HepG2 (cell line): ENCODE data around the gene SYMPK. TPM values are rescaled to one million over a fixed set of nuclear protein-coding genes. Genes with fewer than 3 reads are reported as not detected.
A peak's percentile ranks its signal among the peaks of the same experiment; 100 is the strongest.

ENCODE experiments used
- GFI1 ChIP-seq: sonication (generic); formaldehyde crosslinking; IDR thresholded peaks from 2 replicates; pipeline ENCODE4 v1.5.0; 2020; ENCODE audit warnings: missing genetic modification reagents, mild to moderate bottlenecking, borderline replicate concordance
- HES4 ChIP-seq: sonication (generic); formaldehyde crosslinking; IDR thresholded peaks from 2 replicates; pipeline ENCODE4 v1.9.0; 2021; ENCODE audit warnings: mild to moderate bottlenecking, missing genetic modification reagents, borderline replicate concordance
- KAT8 ChIP-seq: IDR thresholded peaks from 2 replicates; pipeline ENCODE4 v1.6.1; 2016; ENCODE audit warnings: missing genetic modification reagents, missing compliant biosample characterization
- LCORL ChIP-seq, 2 experiments: fragments of 450-650 bp in 1 of 2; sonication (generic) in 1 of 2; formaldehyde crosslinking in 1 of 2; IDR thresholded peaks; 2 replicates each; pipeline versions ENCODE4 v1.5.0 to v1.6.1; 2017 to 2020; ENCODE audit warnings: antibody characterized with exemption in 1 of 2, missing genetic modification reagents in 1 of 2
- POLR2G ChIP-seq: fragments of 200-400 bp; formaldehyde crosslinking; IDR thresholded peaks from 2 replicates; pipeline ENCODE4 v1.6.1; 2018; ENCODE audit warnings: mild to moderate bottlenecking, low read depth, low read length, moderate library complexity
- RFXAP ChIP-seq: sonication (generic); formaldehyde crosslinking; IDR thresholded peaks from 2 replicates; pipeline ENCODE4 v1.4.0; 2020; ENCODE audit warnings: missing genetic modification reagents, borderline replicate concordance
- ZEB1 ChIP-seq: IDR thresholded peaks from 2 replicates; pipeline ENCODE4 v1.6.1; 2012; ENCODE audit warnings: mild to moderate bottlenecking, low read depth, inconsistent platforms; ENCODE audit not compliant: insufficient replicate concordance
- ZFX ChIP-seq: sonication (generic); formaldehyde crosslinking; IDR thresholded peaks from 2 replicates; pipeline ENCODE4 v1.4.0; 2020; ENCODE audit warnings: mild to moderate bottlenecking, low read depth, missing genetic modification reagents, moderate library complexity
- ZMYM3 ChIP-seq: sonication (generic); formaldehyde crosslinking; IDR thresholded peaks from 2 replicates; pipeline ENCODE4 v1.5.1; 2020; ENCODE audit warnings: mild to moderate bottlenecking, missing genetic modification reagents
- ZNF235 ChIP-seq: sonication (generic); formaldehyde crosslinking; IDR thresholded peaks from 2 replicates; pipeline ENCODE4 v1.8.1; 2023; ENCODE audit warnings: mild to moderate bottlenecking, missing genetic modification reagents, borderline replicate concordance
- ZNF3 ChIP-seq: IDR thresholded peaks from 2 replicates; pipeline ENCODE4 v1.7.0; 2017; ENCODE audit warnings: inconsistent platforms
- ZNF547 ChIP-seq: sonication (generic); formaldehyde crosslinking; IDR thresholded peaks from 2 replicates; pipeline ENCODE4 v1.5.1; 2020; ENCODE audit warnings: mild to moderate bottlenecking, missing genetic modification reagents
- polyA plus RNA-seq, 8 experiments: library from polyadenylated mRNA; depleted of rRNA in 3 of 8; stranded (reverse) in 7 of 8; unstranded in 1 of 8; fragments of >200 nt; fragmentation: Illumina TruSeq in 4 of 8; extraction: Trizol in 4 of 8; gene quantifications; 2 replicates each; pipeline versions ENCODE4 v1.2.1 to v1.2.3, GENCODE V29; 2011 to 2016; ENCODE audit warnings: low read depth in 4 of 8, missing spikeins in 1 of 8, mixed read lengths in 1 of 8; ENCODE audit not compliant: insufficient read depth in 1 of 8
- total RNA-seq, 5 experiments: library from RNA; depleted of rRNA; stranded (reverse); fragments of >200 nt; fragmentation: Illumina TruSeq; extraction: Trizol; gene quantifications; 2 replicates each; pipeline ENCODE4 v1.2.3, GENCODE V29; 2016; ENCODE audit warnings: low read depth in 1 of 5
- TF ChIP-seq, protein P1 (sequence below): sonication (generic); formaldehyde crosslinking; conservative IDR thresholded peaks from 2 replicates; pipeline ENCODE4 v1.8.1; 2023; ENCODE audit warnings: missing genetic modification reagents
- TF ChIP-seq, protein P2 (sequence below): fragments of 450-650 bp; IDR thresholded peaks from 2 replicates; pipeline ENCODE4 v1.6.1; 2017; ENCODE audit warnings: mild to moderate bottlenecking
- TF ChIP-seq, protein P3 (sequence below): sonication (generic); formaldehyde crosslinking; IDR thresholded peaks from 2 replicates; pipeline ENCODE4 v1.8.1; 2023; ENCODE audit warnings: mild to moderate bottlenecking, missing genetic modification reagents
- TF ChIP-seq, protein P4 (sequence below): sonication (generic); formaldehyde crosslinking; IDR thresholded peaks from 2 replicates; pipeline ENCODE4 v1.4.0; 2020; ENCODE audit warnings: missing genetic modification reagents, borderline replicate concordance
- TF ChIP-seq, protein P5 (sequence below): sonication (generic); formaldehyde crosslinking; IDR thresholded peaks from 2 replicates; pipeline ENCODE4 v1.4.0; 2020; ENCODE audit warnings: mild to moderate bottlenecking, missing genetic modification reagents

SYMPK gene
- total and polyA plus RNA-seq, 2 of the 13 experiments (the other 11 are each of a cell fraction or from before 2014, with no cell fraction given): 21.9 to 55.7 TPM

DNA sequence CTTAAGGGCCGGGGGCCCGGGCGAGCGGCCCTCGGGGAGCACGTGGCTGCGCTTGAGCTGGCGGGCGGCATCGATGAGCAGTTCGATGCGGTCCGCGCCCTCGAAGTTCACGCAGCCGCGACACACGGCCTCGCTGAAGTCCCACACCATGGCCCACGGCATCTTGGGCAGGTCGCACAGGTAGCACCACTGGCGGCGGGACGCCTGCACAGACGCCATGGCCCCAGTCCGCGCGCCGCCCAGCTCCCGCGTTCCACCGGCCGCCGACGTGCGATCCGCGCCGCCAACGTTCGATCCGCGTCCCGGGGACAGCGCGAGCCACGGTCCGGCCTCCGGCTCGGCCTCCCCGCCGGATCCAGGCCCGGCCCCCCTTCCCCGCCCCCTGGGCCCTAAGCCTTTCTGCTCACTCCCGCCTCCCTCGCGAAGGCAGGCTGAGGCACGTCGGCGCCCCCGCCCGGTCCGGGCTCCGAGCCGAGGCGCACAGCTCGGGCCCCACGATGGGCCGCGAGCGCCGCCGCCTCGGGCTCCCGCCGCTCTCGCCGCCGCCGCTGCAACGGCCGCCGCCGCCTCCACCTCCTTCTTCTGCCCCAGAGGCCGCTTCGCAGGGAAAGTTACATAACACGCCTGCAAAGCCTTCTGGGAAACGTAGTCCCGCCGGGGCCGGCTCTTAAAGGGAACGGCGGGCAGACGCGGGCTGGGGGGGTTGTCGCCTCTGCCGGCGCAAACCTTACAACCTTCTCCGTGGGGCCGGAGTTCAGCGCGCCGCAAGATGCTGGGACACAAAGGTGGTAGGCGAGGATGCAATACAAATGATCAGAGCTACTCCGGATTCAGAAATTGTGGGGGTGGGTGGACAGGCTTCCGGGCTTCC, 22.8 kb upstream of the SYMPK start, which contains the start of gene IRF2BP1 (continued):
- no peak for TF ChIP-seq POLR2G
- TF ChIP-seq, protein P1, sequence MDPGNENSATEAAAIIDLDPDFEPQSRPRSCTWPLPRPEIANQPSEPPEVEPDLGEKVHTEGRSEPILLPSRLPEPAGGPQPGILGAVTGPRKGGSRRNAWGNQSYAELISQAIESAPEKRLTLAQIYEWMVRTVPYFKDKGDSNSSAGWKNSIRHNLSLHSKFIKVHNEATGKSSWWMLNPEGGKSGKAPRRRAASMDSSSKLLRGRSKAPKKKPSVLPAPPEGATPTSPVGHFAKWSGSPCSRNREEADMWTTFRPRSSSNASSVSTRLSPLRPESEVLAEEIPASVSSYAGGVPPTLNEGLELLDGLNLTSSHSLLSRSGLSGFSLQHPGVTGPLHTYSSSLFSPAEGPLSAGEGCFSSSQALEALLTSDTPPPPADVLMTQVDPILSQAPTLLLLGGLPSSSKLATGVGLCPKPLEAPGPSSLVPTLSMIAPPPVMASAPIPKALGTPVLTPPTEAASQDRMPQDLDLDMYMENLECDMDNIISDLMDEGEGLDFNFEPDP: peak; percentile 82; the same call in 1 of the 2 replicates
- TF ChIP-seq ZFX: peak; percentile 85
- TF ChIP-seq, protein P2, sequence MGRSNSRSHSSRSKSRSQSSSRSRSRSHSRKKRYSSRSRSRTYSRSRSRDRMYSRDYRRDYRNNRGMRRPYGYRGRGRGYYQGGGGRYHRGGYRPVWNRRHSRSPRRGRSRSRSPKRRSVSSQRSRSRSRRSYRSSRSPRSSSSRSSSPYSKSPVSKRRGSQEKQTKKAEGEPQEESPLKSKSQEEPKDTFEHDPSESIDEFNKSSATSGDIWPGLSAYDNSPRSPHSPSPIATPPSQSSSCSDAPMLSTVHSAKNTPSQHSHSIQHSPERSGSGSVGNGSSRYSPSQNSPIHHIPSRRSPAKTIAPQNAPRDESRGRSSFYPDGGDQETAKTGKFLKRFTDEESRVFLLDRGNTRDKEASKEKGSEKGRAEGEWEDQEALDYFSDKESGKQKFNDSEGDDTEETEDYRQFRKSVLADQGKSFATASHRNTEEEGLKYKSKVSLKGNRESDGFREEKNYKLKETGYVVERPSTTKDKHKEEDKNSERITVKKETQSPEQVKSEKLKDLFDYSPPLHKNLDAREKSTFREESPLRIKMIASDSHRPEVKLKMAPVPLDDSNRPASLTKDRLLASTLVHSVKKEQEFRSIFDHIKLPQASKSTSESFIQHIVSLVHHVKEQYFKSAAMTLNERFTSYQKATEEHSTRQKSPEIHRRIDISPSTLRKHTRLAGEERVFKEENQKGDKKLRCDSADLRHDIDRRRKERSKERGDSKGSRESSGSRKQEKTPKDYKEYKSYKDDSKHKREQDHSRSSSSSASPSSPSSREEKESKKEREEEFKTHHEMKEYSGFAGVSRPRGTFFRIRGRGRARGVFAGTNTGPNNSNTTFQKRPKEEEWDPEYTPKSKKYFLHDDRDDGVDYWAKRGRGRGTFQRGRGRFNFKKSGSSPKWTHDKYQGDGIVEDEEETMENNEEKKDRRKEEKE: no peak
- no peak for TF ChIP-seq RFXAP (CRISPR knock-in tag)
- TF ChIP-seq GFI1: 0 out of 2 replicates have a peak, but pooled peaks have one; percentile 3
- TF ChIP-seq, protein P3, sequence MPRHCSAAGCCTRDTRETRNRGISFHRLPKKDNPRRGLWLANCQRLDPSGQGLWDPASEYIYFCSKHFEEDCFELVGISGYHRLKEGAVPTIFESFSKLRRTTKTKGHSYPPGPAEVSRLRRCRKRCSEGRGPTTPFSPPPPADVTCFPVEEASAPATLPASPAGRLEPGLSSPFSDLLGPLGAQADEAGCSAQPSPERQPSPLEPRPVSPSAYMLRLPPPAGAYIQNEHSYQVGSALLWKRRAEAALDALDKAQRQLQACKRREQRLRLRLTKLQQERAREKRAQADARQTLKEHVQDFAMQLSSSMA (CRISPR knock-in tag): no peak
- no peak for TF ChIP-seq ZNF3 (CRISPR knock-in tag)
- TF ChIP-seq LCORL (IDR thresholded peaks at IDR 0.05): no peak
- no peak; the same call in 1 of the 2 replicates for TF ChIP-seq LCORL (CRISPR knock-in tag; IDR thresholded peaks at IDR 0.05)
- no peak for TF ChIP-seq ZMYM3
- TF ChIP-seq KAT8 (CRISPR knock-in tag): 0 out of 2 replicates have a peak, but pooled peaks have one; percentile 27
- TF ChIP-seq ZNF547 (CRISPR knock-in tag): no peak
- TF ChIP-seq, protein P4, sequence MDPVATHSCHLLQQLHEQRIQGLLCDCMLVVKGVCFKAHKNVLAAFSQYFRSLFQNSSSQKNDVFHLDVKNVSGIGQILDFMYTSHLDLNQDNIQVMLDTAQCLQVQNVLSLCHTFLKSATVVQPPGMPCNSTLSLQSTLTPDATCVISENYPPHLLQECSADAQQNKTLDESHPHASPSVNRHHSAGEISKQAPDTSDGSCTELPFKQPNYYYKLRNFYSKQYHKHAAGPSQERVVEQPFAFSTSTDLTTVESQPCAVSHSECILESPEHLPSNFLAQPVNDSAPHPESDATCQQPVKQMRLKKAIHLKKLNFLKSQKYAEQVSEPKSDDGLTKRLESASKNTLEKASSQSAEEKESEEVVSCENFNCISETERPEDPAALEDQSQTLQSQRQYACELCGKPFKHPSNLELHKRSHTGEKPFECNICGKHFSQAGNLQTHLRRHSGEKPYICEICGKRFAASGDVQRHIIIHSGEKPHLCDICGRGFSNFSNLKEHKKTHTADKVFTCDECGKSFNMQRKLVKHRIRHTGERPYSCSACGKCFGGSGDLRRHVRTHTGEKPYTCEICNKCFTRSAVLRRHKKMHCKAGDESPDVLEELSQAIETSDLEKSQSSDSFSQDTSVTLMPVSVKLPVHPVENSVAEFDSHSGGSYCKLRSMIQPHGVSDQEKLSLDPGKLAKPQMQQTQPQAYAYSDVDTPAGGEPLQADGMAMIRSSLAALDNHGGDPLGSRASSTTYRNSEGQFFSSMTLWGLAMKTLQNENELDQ (CRISPR knock-in tag): no peak
- TF ChIP-seq ZNF235 (CRISPR knock-in tag): 0 out of 2 replicates have a peak, but pooled peaks have one; percentile 71
- 0 out of 2 replicates have a peak, but pooled peaks have one; percentile 67 for TF ChIP-seq HES4 (CRISPR knock-in tag)
- peak; percentile 11 for TF ChIP-seq ZEB1
- TF ChIP-seq, protein P5, sequence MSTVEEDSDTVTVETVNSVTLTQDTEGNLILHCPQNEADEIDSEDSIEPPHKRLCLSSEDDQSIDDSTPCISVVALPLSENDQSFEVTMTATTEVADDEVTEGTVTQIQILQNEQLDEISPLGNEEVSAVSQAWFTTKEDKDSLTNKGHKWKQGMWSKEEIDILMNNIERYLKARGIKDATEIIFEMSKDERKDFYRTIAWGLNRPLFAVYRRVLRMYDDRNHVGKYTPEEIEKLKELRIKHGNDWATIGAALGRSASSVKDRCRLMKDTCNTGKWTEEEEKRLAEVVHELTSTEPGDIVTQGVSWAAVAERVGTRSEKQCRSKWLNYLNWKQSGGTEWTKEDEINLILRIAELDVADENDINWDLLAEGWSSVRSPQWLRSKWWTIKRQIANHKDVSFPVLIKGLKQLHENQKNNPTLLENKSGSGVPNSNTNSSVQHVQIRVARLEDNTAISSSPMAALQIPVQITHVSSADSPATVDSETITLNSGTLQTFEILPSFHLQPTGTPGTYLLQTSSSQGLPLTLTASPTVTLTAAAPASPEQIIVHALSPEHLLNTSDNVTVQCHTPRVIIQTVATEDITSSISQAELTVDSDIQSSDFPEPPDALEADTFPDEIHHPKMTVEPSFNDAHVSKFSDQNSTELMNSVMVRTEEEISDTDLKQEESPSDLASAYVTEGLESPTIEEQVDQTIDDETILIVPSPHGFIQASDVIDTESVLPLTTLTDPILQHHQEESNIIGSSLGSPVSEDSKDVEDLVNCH (CRISPR knock-in tag): no peak
